ENCODE data around the gene HTR3C.

The HTR3C gene

DNA sequence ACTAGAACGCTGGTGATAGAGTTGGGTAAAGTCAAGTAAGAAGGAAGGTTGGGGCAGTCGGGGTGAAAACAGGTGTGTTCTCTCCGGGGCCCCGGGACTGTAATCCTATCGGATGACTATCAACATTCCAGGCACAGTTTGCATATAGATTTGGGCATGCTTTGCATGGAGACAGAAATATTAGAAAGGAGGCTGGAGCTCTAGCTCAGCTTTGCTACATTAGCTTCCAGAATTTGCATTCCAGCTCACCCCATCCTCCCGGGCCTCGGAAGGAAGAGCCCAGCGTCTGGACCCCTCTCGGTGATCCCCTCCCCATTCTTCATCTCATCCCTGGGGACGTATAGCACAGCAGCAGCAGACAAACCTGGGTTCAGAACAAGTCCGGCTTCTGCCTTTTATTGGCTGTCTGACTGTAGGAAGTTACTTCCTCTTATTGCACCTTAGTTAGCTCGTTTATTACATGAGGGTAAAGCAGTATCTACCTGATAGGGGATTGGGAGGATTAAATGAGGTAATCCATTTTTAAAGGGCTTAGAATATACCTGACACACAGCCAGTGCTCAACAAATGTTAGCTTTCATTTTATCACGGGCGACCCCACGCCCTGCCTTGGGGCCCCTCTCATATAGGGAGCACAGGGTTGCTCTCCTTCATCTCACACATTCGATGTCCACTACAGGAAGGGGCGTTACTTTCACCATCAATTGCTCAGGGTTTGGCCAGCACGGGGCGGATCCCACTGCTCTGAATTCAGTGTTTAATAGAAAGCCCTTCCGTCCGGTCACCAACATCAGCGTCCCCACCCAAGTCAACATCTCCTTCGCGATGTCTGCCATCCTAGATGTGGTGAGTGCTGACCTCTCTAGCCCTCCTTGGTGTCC is 47.2 kb downstream of the HTR3C start:
- TF ChIP-seq, protein P1, sequence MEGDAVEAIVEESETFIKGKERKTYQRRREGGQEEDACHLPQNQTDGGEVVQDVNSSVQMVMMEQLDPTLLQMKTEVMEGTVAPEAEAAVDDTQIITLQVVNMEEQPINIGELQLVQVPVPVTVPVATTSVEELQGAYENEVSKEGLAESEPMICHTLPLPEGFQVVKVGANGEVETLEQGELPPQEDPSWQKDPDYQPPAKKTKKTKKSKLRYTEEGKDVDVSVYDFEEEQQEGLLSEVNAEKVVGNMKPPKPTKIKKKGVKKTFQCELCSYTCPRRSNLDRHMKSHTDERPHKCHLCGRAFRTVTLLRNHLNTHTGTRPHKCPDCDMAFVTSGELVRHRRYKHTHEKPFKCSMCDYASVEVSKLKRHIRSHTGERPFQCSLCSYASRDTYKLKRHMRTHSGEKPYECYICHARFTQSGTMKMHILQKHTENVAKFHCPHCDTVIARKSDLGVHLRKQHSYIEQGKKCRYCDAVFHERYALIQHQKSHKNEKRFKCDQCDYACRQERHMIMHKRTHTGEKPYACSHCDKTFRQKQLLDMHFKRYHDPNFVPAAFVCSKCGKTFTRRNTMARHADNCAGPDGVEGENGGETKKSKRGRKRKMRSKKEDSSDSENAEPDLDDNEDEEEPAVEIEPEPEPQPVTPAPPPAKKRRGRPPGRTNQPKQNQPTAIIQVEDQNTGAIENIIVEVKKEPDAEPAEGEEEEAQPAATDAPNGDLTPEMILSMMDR (IDR thresholded peaks at IDR 0.05; ENCODE audit: low read depth, low read length, missing control alignments): no peak
- in situ Hi-C loops (cut with HindIII; ENCODE audit: low sequenced_read_pairs): no loop called here
- DNase-seq (ENCODE audit: low read depth): no peak
- H3K4me3 ChIP-seq (ENCODE audit: low read depth, low read length): no peak overlapping the region
